ENCODE measurements around the gene TOR1AIP1. TPM values are rescaled to one million over a fixed set of nuclear protein-coding genes. Genes with fewer than 3 reads are reported as not detected.

TOR1AIP1 gene
- total RNA-seq, 1 donor: 77.5 TPM

GRCh38 chr1:179951383-179952144 lies 69.5 kb downstream of the TOR1AIP1 start:
- no peak for TF ChIP-seq CTCF (IDR thresholded peaks at IDR 0.05; ENCODE audit: insufficient read depth, low read length)
- H3K4me3 ChIP-seq (ENCODE audit: low read depth, low read length): no peak overlapping the region
- DNase-seq (ENCODE audit: low read depth): no peak

- DNase-seq (ENCODE audit: low read depth): no peak
- no peak for TF ChIP-seq CTCF (IDR thresholded peaks at IDR 0.05; ENCODE audit: insufficient read depth, low read length)
Measured at GRCh38 chr1:179952186-179952585, 70.1 kb downstream of the TOR1AIP1 start.

GRCh38 chr1:179953974-179954492 lies 71.9 kb downstream of the TOR1AIP1 start:
- peak; percentile 69 for DNase-seq (ENCODE audit: low read depth)
- H3K4me3 ChIP-seq (ENCODE audit: low read depth, low read length): peak overlapping the region; percentile 92

More at GRCh38 chr1:179952186-179952585, 70.1 kb downstream of the TOR1AIP1 start:
- no peak overlapping the region for H3K4me3 ChIP-seq (ENCODE audit: low read depth, low read length)

GRCh38 chr1:179954493-179955286 lies 72.6 kb downstream of the TOR1AIP1 start, which contains the start of gene CEP350:
TSS of gene CEP350 (plus strand) at chr1:179954810. CDS start at chr1:179986182, 31,372 bp downstream.
- no peak for TF ChIP-seq CTCF (IDR thresholded peaks at IDR 0.05; ENCODE audit: insufficient read depth, low read length)
- DNase-seq (ENCODE audit: low read depth): peak; percentile 99
- H3K4me3 ChIP-seq (ENCODE audit: low read depth, low read length): peak within 1 kb of the TSS; percentile 92

More at GRCh38 chr1:179953974-179954492, 71.9 kb downstream of the TOR1AIP1 start:
- peak; percentile 41 for TF ChIP-seq CTCF (IDR thresholded peaks at IDR 0.05; ENCODE audit: insufficient read depth, low read length)

- H3K4me3 ChIP-seq (ENCODE audit: low read depth, low read length): peak overlapping the region; percentile 92
- DNase-seq (ENCODE audit: low read depth): peak; percentile 17
- no peak for TF ChIP-seq CTCF (IDR thresholded peaks at IDR 0.05; ENCODE audit: insufficient read depth, low read length)
Measured at GRCh38 chr1:179955287-179955680, 73.2 kb downstream of the TOR1AIP1 start.

- H3K4me3 ChIP-seq (ENCODE audit: low read depth, low read length): peak overlapping the region; percentile 92
- TF ChIP-seq CTCF (IDR thresholded peaks at IDR 0.05; ENCODE audit: insufficient read depth, low read length): no peak
- DNase-seq (ENCODE audit: low read depth): no peak
Measured at GRCh38 chr1:179955731-179956130, 73.6 kb downstream of the TOR1AIP1 start.
